Esophagus muscularis mucosa (tissue), 3 donors: Measurements from ENCODE around the gene RHOF.

ENCODE experiments used
- POLR2A ChIP-seq: fragments of 450-650 bp; IDR thresholded peaks from one replicate; pipeline ENCODE4 v1.6.1; 2017; ENCODE audit warnings: antibody characterized with exemption, moderate library complexity, mild to moderate bottlenecking, low read depth
- TF ChIP-seq, protein P1 (sequence below), 3 experiments: fragments of 200-600 bp in 2 of 3; fragments of 450-650 bp in 1 of 3; sonication (generic) in 2 of 3; IDR thresholded peaks; one replicate each; pipeline ENCODE4 v1.5.1; 2017 to 2019; ENCODE audit warnings: antibody characterized with exemption in 3 of 3, mild to moderate bottlenecking in 2 of 3, moderate library complexity in 1 of 3

DNA sequence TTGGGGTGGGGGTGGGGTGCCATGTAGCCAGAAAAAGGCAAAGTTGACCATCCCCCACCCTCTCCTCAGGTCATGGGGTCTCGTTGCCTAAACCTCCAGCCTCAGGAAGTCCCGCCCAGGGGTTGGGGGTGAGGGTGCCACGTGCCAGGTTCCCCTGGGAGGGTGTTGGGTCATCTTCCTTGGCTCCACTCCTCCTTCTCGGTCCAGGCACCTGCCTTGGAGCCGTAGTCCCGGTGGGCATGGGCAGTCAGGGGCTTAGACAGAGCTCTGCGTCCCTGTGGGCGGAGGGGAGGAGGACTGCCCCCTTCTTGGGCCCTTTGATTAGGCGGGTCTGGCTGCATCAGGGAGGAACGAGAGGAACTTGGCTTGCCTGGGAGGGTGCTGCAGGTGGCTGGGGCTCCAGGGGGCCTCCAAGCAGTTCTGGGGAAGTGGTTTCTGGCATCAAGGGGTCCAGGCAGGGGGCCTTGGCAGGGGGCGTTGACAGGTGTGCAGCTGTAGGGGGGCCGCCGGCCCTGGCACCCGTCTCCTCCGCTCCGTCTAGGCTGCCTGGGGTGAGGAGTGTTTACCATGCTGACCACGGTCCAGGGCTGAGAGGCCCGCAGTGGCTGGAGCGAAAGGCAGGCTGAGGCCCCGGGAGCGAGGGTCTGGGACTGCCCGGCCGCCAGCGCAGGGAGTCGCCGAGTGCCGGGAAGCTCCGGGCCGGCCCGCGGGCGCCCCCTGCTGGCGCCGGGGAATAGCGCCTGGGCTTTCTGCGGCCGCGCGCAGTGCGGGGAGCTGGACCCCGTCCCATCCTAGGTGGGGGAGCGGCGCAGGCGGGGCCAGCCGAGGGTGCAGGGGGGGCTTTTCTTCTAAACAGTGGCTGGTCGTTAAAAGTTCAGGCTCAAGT lies 18.2 kb upstream of the RHOF start:
- TF ChIP-seq, protein P1, sequence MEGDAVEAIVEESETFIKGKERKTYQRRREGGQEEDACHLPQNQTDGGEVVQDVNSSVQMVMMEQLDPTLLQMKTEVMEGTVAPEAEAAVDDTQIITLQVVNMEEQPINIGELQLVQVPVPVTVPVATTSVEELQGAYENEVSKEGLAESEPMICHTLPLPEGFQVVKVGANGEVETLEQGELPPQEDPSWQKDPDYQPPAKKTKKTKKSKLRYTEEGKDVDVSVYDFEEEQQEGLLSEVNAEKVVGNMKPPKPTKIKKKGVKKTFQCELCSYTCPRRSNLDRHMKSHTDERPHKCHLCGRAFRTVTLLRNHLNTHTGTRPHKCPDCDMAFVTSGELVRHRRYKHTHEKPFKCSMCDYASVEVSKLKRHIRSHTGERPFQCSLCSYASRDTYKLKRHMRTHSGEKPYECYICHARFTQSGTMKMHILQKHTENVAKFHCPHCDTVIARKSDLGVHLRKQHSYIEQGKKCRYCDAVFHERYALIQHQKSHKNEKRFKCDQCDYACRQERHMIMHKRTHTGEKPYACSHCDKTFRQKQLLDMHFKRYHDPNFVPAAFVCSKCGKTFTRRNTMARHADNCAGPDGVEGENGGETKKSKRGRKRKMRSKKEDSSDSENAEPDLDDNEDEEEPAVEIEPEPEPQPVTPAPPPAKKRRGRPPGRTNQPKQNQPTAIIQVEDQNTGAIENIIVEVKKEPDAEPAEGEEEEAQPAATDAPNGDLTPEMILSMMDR (IDR thresholded peaks at IDR 0.05), result peak in 2 of 3 experiments; percentile 97 to 100
- no peak for TF ChIP-seq POLR2A
